IPS-NIHi7 (cell line): ENCODE data around the gene PYGL.
A peak's percentile ranks its signal among the peaks of the same experiment; 100 is the strongest.
"Not testable (repeated sequence)": the region's sequence is repeated elsewhere in the genome, so short reads cannot be mapped to it uniquely, and the experiment has no call there.

Source experiments
- DNase-seq: peaks from one replicate; pipeline ENCODE4 v3.0.0; 2012; ENCODE audit warnings: mixed read lengths; ENCODE audit errors: extremely low spot score

Gene PYGL

GRCh38 chr14:50928002-50928635 lies 16.2 kb downstream of the PYGL start:
- no peak for DNase-seq

- no peak for DNase-seq
These were observed 17.4 kb downstream of the PYGL start for GRCh38 chr14:50926851-50927386.

- no peak for DNase-seq
These were observed 19.4 kb downstream of the PYGL start for GRCh38 chr14:50924843-50925242.

GRCh38 chr14:50924236-50924635 lies 20.0 kb downstream of the PYGL start:
- DNase-seq = no peak

- DNase-seq = no peak
These were observed 21.5 kb downstream of the PYGL start for GRCh38 chr14:50922803-50923202.

- DNase-seq = no peak
These were observed 23.6 kb downstream of the PYGL start for GRCh38 chr14:50920482-50921230.

GRCh38 chr14:50919524-50919923 lies 24.8 kb downstream of the PYGL start:
- DNase-seq = not testable (repeated sequence)

- DNase-seq = no peak
These were observed 26.8 kb downstream of the PYGL start for GRCh38 chr14:50917449-50917848.

- peak; percentile 35 for DNase-seq
These were observed 33.5 kb downstream of the PYGL start for GRCh38 chr14:50910495-50911420.

GRCh38 chr14:50906326-50907065 lies 37.8 kb downstream of the PYGL start:
- no peak for DNase-seq

- no peak for DNase-seq
These were observed 39.6 kb downstream of the PYGL start for GRCh38 chr14:50904719-50905118.

- no peak for DNase-seq
These were observed 42.9 kb downstream of the PYGL start for GRCh38 chr14:50901361-50901760.

- no peak for DNase-seq
These were observed 46.6 kb downstream of the PYGL start for GRCh38 chr14:50897658-50898175.

GRCh38 chr14:50897005-50897404 lies 47.3 kb downstream of the PYGL start:
- not testable (repeated sequence) for DNase-seq

GRCh38 chr14:50896421-50896820 lies 47.9 kb downstream of the PYGL start:
- DNase-seq = not testable (repeated sequence)

- DNase-seq = peak; percentile 66
These were observed 52.0 kb downstream of the PYGL start for GRCh38 chr14:50892255-50892654.

GRCh38 chr14:50887476-50887875 lies 56.8 kb downstream of the PYGL start:
- DNase-seq = no peak

GRCh38 chr14:50883827-50884197 lies 60.5 kb downstream of the PYGL start:
- DNase-seq = no peak

GRCh38 chr14:50882932-50883826 lies 61.1 kb downstream of the PYGL start:
- no peak for DNase-seq
